CMK (cell line): Measurements from ENCODE around the gene RAF1.
"Not testable (repeated sequence)": the region's sequence is repeated elsewhere in the genome, so short reads cannot be mapped to it uniquely, and the experiment has no call there.

Source experiments
- DNase-seq: peaks from one replicate; pipeline ENCODE4 v3.0.0-alpha.2; 2010; ENCODE audit warnings: low read depth

RAF1 gene

DNA sequence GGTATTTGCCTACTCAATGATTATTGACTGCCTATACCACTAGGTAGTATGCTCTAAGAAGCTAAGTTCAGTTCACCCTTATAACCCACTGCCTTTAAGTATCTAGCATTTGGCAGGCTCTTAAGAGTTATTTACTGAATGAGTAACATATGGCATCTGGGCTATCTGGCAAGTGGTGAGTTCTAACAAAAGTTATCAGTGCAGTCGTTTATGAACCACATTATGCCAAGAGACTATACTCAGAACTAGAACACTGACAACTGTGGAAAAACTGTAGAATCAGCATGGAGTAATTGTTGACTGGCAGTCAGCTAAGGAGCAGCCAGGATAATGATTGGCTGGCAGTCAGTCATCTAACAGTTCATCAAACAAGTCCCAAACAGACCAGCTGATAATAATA, 25.8 kb downstream of the RAF1 start:
- DNase-seq: no peak

DNA sequence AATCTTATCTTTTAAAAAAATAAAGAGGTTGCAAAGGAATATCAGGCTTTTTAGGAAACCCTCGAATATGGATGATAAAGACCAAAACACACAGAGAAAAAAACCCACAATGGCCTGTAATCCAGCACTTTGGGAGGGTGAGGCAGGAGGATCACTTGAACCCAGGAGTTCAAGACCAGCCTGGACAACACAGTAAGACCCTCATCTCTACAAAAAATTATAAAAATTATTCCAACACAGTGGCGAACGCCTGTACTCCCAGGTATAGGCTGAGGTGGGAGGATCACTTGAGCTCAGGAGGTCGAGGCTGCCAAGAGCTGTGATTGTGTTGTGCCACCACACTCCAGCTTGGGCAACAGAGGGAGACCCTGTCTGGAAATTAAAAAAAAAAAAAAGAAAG, 30.8 kb downstream of the RAF1 start:
- DNase-seq: no peak

DNA sequence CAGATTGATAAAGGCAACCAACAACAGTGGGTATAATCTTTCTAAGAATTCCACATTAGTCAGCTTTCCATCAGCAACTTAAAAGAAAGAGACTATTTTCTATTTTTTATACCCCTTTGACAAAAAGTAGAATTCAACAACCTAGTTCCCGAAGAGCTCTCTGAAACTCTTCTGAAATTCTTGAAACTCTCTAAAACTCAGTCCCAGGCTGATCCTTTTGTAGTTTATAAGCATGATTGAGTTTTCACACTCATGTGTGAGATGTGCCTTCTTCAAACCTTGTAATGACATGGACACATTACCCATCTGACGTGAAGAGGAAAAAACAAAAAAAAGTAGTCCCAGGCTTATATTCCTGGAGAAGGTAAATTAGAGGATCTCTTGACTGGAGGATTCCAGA, 31.4 kb downstream of the RAF1 start:
- DNase-seq: no peak

DNA sequence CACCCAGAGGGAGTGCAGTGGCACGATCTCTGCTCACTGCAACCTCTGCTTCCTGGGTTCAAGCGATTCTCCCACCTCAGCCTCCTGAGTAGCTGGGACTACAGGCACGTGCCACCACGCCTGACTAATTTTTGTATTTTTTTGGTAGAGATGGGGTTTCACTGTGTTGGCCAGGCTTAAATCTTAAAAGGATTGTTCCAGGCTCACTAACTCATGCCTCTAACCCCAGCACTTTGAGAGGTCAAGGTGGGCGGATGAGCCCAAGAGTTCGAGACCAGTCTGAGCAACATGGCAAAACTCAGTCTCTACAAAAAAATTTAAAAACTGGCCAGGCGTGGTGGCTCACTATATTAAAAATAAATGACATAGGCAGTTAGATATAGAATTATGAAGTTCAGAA, 33.1 kb downstream of the RAF1 start:
- DNase-seq: not testable (repeated sequence)

DNA sequence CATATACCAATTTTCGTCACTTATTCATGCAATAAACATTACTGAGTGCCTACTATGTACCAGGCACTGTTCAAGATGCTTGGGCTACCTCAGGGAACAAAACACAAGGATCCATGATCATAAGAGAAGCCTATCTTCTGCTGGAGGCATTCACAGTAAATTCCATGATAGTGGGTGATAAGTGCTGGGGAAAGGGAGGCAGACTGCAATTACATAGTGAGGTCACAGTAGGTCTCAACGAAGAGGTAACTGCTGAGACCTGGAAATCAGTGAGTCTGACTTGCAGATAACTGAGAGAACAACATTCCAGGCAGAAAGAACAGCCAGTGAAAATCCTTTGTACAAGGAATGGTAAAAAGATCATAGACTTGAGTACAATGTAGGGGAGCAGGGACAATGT, 33.6 kb downstream of the RAF1 start:
- DNase-seq: no peak

DNA sequence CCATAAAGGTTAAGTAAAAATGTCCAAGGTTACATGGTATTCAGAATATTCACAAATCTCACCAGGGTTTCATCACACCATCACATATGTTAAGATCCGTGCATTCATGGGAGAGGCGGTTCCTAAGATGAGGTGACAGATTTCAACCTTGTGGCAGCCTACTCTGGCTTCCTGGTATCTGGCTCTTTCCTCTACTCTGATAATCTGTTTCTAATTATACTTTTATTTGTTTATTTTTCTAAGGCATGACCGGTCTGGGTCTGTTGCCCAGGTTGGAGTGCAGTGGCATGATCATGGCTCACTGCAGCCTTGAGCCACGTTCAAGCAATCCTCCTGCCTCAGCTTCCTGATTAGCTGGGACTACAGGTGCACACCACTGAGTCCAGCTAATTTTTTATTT, 34.4 kb downstream of the RAF1 start:
- no peak for DNase-seq

DNA sequence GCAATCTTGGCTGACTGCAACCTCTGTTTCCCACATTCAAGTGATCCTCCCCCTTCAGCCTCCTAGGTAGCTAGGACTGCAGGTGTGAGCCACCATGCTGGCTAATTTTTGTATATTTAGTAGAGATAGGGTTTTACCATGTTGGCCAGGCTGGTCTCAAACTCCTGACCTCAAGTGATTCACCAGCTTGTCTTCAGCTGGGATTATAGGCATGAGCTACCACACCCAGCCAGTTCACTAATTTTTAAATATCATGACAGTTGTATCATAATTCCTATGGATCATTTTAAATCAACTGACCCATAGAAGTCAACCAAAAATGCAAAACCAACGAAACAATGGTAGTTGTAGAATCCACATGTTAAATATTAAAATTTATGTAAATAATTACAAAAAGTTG, 35.1 kb downstream of the RAF1 start:
- DNase-seq: no peak

DNA sequence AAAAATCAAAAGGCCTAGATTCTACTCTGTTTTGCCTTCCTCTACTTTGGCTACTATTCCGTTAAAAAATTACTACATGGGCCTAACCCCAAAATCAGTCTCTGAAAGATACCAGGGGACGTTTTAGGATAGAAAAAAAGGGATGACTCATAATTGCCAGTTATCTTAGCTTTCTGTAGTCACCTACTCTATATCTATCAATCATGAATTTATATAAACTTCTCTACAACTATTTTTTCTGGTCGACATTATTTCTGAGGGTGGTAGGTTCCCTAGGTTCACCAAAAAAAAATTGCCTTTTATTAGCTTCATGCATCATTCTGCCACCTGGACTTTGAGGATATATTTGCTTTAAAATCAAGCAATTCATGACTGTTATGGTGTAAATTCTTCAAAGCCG, 36.5 kb downstream of the RAF1 start:
- DNase-seq: no peak

DNA sequence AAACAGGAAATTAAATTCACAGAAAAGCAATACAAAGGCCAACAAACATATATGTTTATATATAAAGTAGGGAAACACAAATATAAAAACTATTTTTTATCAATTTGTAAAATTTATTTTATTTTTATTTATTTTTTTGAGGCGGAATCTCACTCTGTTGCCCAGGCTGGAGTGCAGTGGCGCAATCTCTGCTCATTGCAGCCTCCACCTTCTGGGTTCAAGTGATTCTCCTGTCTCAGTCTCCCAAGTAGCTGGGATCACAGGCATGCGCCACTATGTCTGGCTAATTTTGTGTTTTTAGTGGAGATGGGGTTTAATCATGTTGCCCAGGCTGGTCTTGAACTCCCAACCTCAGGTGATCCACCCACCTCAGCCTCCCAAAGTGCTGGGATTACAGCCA, 39.0 kb downstream of the RAF1 start:
- not testable (repeated sequence) for DNase-seq

DNA sequence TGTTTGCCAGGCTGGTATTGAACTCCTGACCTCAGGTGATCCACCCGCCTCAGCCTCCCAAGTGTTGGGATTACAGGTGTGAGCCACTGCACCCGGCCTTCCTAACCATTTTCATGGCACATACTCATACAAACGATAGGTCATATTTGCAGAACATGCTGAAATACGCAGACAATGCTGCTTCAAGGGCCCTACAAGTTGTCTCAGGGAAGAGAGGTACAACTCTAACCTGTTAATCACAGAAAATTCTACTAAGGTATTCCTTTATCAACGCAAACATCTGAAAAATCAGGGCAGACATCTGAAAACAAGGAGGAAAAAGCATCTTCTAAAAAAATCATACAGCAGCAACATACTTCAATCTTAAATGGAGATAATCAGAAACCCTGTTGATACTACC, 39.9 kb downstream of the RAF1 start:
- no peak for DNase-seq

DNA sequence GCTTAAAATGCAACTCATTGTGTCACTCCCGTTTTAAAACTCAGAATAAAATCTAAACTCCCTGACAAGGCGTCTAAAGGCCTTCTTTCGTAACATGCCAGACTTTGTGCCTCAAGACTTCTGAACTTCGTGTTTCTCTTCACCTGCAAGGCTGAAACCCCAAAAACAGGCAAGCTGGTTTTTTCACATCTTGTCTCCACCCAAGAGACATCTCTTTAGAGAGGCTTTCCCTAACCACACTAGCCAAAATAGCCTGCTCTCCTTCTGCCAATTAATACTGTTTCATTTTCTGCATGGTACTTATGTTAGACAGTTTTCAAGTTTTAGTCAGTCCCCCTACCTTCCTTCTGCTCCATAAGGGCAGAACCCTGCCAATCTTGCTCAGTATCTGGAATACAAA, 41.6 kb downstream of the RAF1 start:
- no peak for DNase-seq

DNA sequence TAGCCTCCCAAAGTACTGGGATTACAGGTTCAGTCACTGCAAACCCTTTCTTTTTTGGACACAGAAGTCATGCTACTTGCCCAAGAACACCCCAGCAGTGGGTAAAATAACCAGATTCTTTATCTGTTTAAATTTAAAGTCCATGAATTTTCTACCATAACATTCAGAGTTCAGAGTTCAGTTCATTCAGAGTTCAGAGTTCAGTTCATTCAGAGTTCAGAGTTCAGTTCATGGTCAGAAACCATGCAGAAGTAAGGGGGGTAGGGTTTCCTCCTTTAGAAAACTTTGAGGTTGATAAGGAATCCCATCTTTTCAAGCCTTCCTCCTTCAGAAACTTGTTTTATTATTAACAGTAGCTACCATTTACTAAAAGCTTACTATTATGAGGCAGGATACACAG, 43.2 kb downstream of the RAF1 start:
- no peak for DNase-seq

DNA sequence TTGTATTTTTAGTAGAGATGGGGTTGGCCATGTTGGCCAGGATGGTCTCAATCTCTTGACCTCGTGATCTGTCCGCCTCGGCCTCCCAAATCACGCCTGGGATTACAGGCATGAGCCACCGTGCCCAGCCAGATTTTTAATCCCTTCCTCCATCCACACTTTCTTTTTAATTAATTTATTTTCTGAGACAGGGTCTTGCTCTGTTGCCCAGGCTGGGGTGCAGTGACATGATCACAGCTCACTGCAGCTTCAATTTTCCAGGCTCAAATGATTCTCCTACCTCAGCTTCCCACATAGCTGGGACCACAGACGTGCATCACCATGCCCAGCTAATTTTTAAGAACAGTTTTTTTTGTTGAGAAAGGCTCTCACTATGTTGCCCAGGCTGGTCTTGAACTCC, 43.6 kb downstream of the RAF1 start:
- DNase-seq: no peak

DNA sequence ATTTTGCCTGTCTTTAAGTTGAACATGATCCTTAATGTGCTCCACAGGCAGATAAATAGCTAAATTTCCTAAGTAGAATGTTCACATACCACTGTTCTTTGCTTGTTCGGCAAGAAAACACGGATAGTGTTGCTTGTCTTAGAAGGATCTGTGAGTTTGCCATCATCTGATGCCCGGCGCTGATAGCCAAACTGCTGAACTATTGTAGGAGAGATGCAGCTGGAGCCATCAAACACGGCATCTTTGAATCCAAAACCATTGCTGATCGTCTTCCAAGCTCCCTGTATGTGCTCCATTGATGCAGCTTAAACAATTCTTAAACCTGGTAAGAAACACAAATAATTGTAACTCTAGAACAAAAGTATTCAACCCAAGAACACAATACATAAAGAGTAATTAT, 45.5 kb downstream of the RAF1 start:
- DNase-seq: no peak

DNA sequence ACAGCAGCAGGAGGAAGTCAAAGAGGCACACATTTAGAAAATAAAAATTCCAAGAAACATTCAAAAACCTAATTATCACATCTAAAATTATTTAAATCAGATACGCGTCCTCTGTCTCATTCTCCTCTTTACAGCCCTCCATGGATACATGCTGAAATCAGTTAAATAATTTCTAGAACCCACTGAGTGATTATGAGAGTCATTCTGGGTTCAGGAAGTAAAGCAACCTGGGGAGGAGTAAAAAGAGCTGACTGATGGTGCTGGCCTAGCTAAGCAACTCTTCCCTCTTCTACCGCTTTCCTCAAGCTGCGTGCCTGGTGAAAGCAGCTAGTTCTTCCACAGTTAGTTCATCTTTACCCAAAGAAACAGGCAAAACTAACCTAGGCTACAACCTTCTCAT, 48.7 kb downstream of the RAF1 start:
- no peak for DNase-seq

DNA sequence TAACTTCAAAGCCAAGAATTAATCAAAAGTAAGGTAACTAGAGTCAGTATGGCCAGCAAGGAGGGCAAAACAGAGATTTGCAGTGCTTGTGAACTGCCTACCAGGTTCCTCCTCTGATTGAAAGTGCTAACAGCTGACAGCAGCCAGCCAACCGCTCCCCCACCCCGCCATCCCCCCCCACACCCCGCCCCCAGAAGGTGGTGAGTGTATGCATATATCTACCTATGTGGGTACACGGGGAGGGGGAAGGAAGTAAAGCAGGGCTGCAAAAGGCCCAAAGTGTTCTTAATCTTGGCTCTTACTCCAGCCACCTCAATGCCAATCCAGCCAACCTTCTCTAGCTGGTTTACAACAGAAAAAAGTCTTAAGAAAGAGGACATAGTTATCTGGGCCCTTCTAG, 50.7 kb downstream of the RAF1 start:
- DNase-seq: no peak

DNA sequence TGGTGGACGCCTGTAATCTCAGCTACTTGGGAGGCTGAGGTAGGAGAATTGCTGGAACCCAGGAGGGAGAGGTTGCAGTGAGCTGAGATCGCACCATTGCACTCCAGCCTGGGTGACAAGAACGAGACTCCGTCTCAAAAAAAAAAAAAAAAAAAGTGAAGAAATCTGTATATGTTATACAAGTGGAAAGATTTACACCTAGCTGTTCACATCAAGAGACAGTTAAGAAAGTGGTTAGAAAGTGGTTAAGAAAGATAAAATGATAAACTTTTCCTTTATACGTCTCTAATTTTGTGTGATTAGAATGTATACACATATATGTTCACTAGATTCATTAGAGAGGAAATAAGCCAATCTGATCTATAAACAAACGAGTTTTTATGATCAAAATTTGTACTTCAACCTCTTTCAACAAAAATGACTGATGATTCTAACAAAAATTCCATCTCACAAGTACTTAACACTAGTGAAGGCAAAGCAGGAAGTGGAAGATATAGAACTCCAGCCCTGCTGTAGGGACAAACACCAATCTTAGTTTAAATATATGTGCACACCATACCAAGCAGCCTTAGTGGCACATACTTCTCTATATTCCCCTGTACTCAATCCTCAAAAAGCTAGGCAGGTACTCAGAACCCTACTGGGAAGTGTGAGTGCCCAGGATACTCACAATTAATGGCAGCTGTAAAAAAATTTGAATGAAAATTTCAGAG, 51.2 kb downstream of the RAF1 start:
- DNase-seq: no peak

DNA sequence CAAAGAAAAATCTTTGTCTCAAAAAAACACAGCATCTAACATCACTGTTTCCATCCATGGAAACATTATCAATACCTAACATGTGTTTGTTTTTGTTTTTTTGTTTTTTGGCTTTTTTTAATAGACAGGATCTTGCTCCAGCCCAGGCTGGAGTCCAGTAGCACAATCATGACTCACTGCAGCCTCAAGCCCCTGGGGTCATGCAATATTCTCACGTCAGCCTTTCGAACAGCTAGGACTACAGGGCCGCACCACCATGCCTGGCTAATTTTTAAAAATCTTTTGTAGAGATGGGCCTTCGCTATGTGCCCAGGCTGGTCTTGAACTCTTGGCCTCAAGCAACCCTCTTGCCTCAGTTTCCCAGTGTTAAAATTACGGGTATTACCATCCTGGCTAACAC, 52.8 kb downstream of the RAF1 start:
- DNase-seq: no peak

DNA sequence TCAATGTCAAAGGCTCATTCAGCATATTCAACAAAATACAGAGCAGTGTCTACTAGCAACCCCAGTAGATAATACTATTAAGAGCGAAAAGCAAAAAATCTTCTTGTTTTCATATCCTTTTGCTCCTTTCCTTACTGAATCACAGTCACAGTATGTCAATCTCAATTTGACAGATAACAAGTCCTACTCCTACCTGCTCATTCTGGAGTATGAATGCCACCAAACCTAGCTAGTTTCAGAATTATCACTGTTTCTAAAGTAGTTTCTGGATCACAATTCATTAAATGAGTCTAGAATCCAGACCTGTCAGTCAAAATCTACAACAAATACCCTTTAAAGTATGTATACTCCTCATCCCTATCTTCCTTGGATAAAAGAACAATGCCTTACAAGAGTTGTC, 55.5 kb downstream of the RAF1 start:
- no peak for DNase-seq

DNA sequence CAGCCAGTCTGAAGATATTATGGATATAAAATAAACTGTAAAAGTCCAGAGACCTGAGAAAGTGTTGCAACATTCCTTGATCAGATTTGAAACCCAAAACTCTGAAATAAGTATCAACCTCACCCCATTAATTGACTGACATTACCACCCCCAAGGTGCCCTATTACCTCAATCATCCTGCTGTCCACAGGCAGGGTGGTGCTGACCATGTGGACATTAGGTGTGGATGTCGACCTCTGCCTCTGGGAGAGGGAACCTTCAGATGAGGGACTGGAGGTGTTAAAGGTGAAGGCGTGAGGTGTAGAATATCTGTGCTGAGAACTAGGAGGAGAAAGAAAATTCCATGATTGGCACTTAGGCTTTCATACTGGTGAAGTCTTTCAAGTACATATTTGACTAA, 59.9 kb downstream of the RAF1 start:
- no peak for DNase-seq

DNA sequence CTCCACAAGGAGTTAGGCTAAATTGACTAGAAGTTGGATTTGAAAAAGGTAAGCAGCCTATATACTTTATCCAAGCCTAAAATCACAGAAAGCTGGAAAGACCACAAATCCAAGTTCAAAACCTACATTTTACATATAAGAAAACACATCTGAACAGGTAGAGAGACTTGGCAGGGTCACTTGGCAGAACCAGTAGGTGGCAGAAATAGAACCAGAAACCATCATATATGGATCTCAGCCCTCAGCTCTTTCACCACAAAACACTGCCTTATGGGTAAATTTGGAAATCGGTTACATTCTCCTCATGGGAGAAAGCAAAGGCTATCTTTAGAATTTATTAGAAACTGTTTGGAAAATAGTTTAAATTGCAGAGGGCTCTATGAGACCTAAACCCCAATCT, 62.8 kb downstream of the RAF1 start:
- DNase-seq: no peak

DNA sequence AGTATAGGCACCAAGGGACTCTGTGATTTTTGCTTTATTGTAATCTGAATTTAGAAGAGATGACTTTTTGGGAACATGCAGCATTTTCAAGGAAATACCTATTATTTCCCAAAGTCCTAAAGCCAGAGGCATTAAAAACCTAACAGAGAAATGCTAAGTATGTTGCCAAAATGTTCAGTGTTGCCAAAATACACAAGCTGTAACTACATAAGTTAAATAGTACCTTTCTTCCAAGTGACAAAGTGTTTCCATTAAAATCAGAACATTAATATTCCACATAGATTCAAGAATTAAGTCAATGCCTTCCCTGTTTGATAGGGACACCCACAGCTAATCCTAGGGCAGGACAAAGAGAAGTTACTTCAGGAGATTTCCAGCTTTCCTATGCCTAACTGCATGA, 65.0 kb downstream of the RAF1 start:
- no peak for DNase-seq

DNA sequence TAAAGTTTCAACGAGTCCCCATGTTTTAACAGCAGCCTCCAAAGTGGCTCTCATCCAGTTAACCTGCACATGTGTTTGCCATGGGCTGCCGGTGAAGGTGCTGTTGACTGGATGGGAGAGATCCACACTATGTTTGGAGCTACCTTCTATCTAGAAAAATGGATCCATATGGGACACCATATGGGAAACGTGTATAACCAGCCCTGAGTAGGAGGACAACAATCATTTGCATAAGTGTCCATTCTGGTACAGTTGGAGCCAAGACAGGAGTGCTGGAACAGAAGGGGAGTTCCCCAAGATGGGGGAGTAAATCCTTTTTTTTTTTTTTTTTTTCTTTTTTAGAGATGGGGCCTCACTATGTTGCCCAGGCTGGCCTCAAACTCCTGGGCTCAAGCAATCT, 70.4 kb downstream of the RAF1 start:
- no peak for DNase-seq

DNA sequence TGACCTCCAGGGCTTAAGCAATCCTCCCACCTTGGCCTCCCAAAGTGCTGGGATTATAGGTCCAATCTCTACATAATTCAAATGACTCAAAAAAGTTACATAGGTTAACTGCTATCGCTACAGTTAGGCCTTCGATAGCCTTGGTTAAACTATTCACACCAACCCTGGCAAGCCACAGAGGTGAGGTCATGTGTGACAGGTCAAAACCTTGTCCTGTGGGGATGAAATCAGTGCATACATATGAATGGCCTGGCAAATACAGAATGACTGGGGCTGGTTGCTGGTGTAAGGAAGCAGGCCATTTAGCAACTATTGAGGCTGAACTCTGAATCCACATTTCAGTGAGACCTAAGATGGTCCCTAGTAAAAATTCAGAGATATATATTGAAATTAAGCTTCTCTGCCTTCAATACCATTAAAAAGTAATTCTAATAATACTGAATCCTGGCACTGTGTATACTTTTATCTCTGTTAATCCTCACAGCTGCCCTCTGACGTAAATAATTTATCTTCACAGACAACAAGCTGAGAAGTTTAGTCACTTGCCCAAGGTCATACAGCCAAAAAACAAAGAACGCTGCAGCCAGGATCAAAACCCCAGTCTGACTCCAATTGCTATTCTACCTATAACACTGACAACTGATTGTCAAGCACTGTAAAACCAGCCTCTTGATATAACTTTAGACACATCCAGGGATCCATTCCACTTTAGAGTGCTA, 71.8 kb downstream of the RAF1 start:
- no peak for DNase-seq
